Germinal center (tissue), 1 donor: ENCODE data around the gene ZNF814.
"Not testable (repeated sequence)": the region's sequence is repeated elsewhere in the genome, so short reads cannot be mapped to it uniquely, and the experiment has no call there.

ENCODE experiments used
- DNase-seq: peaks from one replicate; pipeline ENCODE4 v3.0.0; 2012; ENCODE audit warnings: mixed read lengths, low spot score

Gene ZNF814

GRCh38 chr19:57854117-57854516, 34.7 kb downstream of the ZNF814 start:
- DNase-seq, result not testable (repeated sequence)

GRCh38 chr19:57851812-57852603, 36.8 kb downstream of the ZNF814 start:
- DNase-seq, result not testable (repeated sequence)

DNA sequence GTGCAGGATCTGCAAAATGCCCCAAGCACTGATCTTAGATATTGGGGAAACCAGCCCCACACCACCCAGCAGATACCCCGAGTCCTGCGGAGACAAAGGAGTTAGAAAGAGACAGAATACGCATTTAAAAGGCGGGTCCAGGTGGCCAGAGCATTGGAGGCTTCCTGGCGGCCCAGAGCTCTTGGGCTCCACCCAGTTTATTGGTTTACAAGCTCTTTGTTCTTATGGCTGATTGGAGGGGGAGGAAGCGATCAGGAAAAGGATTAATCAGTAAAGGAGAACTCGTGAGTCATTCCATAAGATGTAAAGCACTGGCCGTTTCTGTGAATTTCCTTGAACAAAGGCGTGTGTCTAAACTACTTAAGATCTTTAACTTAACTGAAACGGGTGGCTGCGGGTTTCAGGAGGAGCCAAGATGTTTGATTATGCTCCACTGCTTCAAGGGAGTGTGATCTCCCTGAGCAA, 38.3 kb downstream of the ZNF814 start:
- no peak for DNase-seq

GRCh38 chr19:57849666-57850473, 39.0 kb downstream of the ZNF814 start, which contains the start of gene ZNF587:
Gene ZNF587, plus strand, starts transcription at chr19:57849859. Its CDS starts 180 bp downstream, at chr19:57850039.
- DNase-seq, result peak; percentile 80

DNA sequence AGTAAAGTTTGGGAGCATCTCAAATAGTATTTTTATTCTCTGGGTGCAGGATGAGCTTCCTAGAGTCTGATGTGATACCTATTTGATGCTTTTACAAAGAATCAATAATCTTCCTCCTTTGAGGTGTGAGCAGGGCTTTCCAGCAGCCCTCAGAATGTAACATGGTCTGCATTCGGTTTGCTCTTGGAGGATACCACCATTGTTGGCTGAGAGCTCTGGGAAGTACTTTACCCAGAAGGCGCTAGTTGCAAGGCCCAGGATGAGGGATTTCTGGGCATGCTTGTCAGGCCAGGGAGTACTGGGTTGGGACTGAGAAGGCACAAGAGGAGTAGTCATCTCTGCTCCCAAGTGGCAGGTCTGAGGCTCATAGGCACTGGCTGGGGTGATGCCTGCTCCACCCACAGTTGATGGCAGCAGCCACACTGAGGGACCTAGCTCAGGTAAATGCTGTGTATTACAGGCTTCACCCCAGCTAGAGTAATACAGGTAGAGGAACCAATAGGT, 39.6 kb downstream of the ZNF814 start:
- DNase-seq, result not testable (repeated sequence)

DNA sequence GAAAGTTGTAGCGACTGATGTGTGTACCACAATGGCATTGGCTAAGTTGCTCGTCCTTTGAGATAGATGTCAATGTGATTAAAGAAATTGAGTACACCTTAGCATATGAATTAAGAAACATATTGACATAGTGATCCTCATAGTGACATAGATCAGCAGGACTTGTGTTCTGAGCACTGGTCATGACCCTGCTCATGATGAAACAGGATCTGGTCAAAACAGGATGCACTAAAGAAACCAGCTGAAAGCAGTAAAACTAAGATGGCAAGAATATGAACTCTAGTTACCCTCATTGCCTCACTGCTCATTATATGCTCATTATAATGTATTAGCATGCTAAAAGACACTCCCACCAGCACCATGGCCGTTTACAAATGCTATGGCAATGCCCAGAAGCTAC, 41.7 kb downstream of the ZNF814 start:
- not testable (repeated sequence) for DNase-seq

- no peak for DNase-seq
Measured at GRCh38 chr19:57841122-57841763, 47.6 kb downstream of the ZNF814 start.

DNA sequence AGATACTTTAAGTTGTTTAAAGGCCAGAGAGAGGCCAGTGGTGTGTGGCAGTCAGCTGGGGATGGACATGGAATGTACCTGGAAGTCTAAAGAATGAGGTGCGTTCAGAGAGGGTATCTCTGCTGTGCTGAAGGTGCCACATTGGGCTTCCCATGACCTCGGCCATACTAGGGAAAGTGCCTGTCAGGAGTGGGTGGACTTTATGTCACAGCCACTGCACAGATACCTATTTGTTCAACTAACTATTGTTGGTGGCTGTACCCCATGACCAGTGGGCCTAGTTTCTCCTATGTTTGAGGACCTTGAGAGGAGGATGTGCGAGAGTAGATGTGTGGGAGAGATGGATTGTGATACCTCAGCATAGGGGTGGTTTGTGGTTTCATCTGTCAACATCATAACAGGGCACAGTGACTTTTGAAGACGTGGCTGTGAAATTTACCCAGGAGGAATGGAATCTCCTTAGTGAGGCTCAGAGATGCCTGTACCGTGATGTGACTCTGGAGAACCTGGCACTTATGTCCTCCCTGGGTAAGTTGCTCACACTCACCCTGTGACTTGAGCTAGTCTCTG, 50.1 kb downstream of the ZNF814 start:
- DNase-seq, result not testable (repeated sequence)

DNA sequence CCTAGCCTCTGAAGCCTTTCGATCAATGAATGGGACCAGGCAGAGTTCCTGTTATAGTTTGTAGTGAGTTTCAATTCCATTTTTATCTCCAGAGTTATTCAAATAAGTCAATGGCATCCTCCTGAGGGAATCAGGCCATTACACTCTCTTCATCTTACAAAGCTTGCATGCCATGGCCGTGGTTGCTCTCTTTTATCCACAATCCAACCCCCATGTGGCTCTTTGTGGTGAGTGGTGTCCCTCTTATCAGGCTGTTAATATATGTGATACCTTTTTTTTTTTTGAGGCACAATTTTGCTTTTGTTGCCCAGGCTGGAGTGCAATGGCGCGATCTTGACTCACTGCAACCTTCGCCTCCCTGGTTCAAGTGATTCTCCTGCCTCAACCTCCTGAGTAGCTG, 51.8 kb downstream of the ZNF814 start:
- not testable (repeated sequence) for DNase-seq

- no peak for DNase-seq
Measured at GRCh38 chr19:57830071-57830602, 58.7 kb downstream of the ZNF814 start, which contains the start of gene ZNF587B. Gene ZNF587B, plus strand, starts transcription at chr19:57830299. Its CDS starts 230 bp downstream, at chr19:57830529.

DNA sequence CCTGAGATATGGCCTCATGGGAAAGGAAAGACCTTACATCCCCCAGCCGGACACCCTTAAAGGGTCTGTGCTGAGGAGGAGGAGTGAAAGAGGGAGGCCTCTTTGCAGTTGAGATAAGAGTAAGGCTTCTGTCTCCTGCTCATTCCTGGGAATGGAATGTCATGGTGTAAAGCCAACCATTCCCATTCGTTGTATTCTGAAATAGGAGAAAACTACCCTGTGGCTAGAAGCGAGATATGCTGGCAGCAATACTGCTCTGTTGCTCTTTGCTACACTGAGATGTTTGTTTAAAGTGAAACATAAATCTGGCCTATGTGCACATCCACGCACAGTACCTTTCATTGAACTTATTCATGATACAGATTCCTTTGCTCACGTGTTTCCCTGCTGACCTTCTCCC, 59.5 kb downstream of the ZNF814 start:
- no peak for DNase-seq

- DNase-seq, result no peak
Measured at GRCh38 chr19:57825511-57825910, 63.3 kb downstream of the ZNF814 start.

GRCh38 chr19:57823608-57824007, 65.2 kb downstream of the ZNF814 start:
- DNase-seq, result not testable (repeated sequence)

DNA sequence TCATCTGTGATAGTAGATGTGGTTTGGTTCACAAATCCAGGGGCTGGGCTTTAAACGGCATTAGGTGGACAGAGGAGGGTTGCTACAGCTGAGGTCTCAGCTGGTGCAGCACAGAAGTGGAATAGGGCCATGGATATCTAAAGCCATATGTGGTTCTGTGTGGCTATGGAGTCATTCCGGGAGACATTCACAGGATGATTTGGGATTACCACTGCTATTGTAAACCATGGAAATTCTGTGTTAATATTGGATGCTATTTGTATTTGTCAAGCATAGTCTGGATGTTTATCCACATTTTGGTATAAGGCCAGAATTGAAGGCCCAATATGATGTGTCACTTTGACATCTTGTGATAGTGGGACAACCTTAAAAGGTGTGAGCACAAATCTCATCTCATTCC, 65.7 kb downstream of the ZNF814 start:
- DNase-seq, result not testable (repeated sequence)

DNA sequence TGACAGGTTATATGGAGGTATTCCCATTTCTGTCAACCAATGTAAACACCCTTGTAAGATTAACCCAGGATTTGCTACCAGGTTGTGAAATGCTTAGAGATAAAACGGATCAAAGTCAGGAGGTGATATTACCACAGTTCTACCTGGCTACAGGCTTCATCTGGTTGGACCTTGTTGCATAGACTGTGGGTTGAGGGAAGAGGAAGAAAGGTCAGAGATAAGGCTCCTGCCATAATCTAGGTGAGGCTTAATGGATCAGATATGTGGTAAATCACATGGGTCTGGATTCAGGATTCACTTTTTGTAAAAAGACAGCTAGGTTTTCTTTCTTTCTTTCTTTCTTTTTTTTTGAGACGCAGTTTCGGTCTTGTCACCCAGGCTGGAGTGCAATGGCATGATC, 67.3 kb downstream of the ZNF814 start:
- DNase-seq, result not testable (repeated sequence)

DNA sequence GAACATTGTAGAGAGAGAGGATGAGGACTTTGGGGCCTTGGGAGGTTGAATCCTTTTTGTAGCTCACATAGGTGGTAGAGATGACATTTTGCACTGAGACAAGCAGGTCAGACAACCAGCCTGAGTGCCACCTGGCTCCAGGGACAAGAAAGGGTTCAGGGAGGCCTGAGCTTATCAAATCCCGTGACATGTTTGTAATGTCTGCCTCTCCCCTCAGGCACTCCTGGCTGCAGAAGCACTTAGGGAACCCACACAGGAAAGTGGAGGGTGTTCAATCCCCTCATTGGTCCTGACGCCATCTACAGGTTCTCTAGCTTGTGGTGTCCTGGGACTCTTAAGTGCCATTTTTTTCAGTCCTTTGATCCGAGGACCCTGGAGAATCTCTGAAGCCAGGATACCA, 67.7 kb downstream of the ZNF814 start:
- not testable (repeated sequence) for DNase-seq

DNA sequence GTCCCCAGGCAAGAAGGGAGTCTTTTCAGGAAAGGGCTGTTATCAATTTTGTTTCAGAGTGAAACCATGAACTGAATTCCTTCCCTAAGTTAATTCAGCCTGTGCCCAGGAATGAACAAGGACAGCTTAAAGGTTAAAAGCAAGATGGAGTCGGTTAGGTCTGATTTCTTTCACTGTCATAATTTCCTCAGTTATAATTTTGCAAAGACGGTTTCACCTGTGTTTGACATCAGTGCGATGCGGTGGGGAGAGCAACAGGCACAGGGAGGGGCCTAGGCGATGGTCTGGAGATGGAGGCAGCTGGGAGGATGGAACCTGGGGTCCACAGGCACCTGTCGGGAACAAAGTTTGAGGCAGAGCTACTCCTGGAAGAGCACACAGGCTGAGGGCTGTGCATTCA, 68.2 kb downstream of the ZNF814 start:
- DNase-seq, result no peak

GRCh38 chr19:57819475-57820148, 69.2 kb downstream of the ZNF814 start:
- peak; percentile 91 for DNase-seq

DNA sequence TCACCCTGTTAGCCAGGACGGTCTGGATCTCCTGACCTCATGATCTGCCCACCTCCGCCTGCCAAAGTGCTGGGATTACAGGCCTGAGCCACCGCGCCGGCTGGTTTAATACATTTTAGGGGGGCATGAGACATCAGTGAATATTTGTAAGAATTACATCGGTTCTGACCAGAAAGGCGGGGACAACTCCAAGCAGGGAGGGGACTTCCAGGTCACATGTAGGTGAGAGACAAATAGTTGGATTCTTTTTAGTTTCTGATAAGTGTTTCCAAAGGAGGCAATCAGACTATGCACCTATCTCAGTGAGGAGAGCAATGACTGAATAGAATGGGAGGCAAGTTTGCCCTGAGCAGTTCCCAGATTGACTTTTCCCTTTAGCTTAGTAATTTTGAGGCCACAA, 70.5 kb downstream of the ZNF814 start:
- DNase-seq, result no peak

GRCh38 chr19:57817976-57818375, 70.9 kb downstream of the ZNF814 start:
- DNase-seq, result no peak

DNA sequence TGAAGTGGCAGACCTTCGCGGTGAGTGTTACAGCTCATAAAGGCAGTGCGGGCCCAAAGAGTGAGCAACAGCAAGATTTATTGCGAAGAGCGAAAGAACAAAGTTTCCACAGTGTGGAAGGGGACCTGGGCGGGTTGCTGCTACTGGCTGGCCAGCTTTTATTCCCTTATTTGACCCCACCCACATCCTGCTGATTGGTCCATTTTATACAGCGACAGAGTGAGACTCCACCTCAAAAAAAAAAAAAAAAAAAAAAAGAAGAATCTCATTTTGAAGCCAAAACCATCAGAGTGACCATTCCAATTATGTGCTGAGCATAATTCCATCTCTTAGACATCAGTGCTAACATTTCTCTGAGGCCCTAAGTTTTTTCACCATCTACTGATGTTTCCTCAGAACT, 72.2 kb downstream of the ZNF814 start:
- no peak for DNase-seq
